B cell (primary cell): ENCODE results near the gene ISLR. TPM values are rescaled to one million over a fixed set of nuclear protein-coding genes. Genes with fewer than 3 reads are reported as not detected.

Experiments used
- ATAC-seq: fragments of 200-7000 bp; cut with Tn5 transposase; one replicate; pipeline ENCODE4 v1.10.0; 2021; ENCODE audit warnings: low read depth, mild to moderate bottlenecking, moderate number of reproducible peaks, moderate library complexity
- CTCF ChIA-PET: fragments of 350-600 bp; sonication (Branson Sonifier 250); formaldehyde crosslinking; loops from one replicate; lab custom pipeline; 2021; ENCODE audit warnings: antibody characterized with exemption, inconsistent platforms; lab: Charles Lee
- POLR2A ChIA-PET: fragments of 350-600 bp; sonication (Branson Sonifier 250); formaldehyde crosslinking; loops from one replicate; lab custom pipeline; 2021; ENCODE audit warnings: antibody characterized with exemption; lab: Charles Lee
- DNase-seq: peaks from one replicate; pipeline ENCODE4 v3.0.0; 2013
- H2AFZ ChIP-seq: 2 replicates; pipeline ENCODE4 v1.6.1; 2012; ENCODE audit warnings: mild to moderate bottlenecking, low read depth, low read length; ENCODE audit not compliant: insufficient read depth, poor library complexity, severe bottlenecking
- H3K27ac ChIP-seq, 2 donors: 1 replicate in 1 of 2; 2 replicates in 1 of 2; pipeline ENCODE4 v1.5.1; 2012 to 2013; ENCODE audit warnings: low read length in 2 of 2, mild to moderate bottlenecking in 2 of 2, moderate library complexity in 1 of 2
- H3K27me3 ChIP-seq, 4 experiments: fragments of 200-600 bp in 1 of 4; sonication (generic) in 1 of 4; replicated peaks in 1 of 4; 1 replicate in 2 of 4; 2 replicates in 2 of 4; pipeline versions ENCODE4 v1.6.1 to v1.7.0; 2013 to 2016; ENCODE audit warnings: low read length in 3 of 4, mild to moderate bottlenecking in 2 of 4, mixed read lengths in 1 of 4, moderate library complexity in 1 of 4; ENCODE audit not compliant: insufficient read depth in 4 of 4, control insufficient read depth in 3 of 4; ENCODE audit errors: control extremely low read depth in 1 of 4
- H3K36me3 ChIP-seq, 2 experiments: replicated peaks in 1 of 2; 1 replicate in 1 of 2; 2 replicates in 1 of 2; pipeline versions ENCODE4 v1.6.1 to v1.7.1; 2013; ENCODE audit warnings: low read length in 1 of 2; ENCODE audit not compliant: insufficient read depth in 2 of 2, control insufficient read depth in 1 of 2; ENCODE audit errors: control extremely low read depth in 1 of 2, extremely low read depth in 1 of 2
- H3K4me1 ChIP-seq, 2 donors: fragments of 200-600 bp in 1 of 2; sonication (generic) in 1 of 2; 1 replicate in 1 of 2; 2 replicates in 1 of 2; pipeline versions ENCODE4 v1.5.1 to v1.6.1; 2013 to 2017; ENCODE audit warnings: low read length in 2 of 2; ENCODE audit not compliant: control insufficient read depth in 2 of 2, insufficient read depth in 2 of 2
- H3K4me2 ChIP-seq: replicated peaks from 2 replicates; pipeline ENCODE3; 2012; ENCODE audit warnings: mild to moderate bottlenecking, low read depth, low read length; ENCODE audit not compliant: poor library complexity, severe bottlenecking
- H3K4me3 ChIP-seq, 5 experiments: fragments of 200-600 bp in 1 of 5; sonication (generic) in 1 of 5; 1 replicate in 3 of 5; 2 replicates in 2 of 5; pipeline versions ENCODE4 v1.5.1 to v1.7.0; 2011 to 2016; ENCODE audit warnings: low read length in 4 of 5, mild to moderate bottlenecking in 4 of 5, low read depth in 2 of 5, control low read depth in 1 of 5, moderate library complexity in 1 of 5; ENCODE audit not compliant: insufficient read depth in 1 of 5; ENCODE audit errors: control extremely low read depth in 1 of 5, extremely low read depth in 1 of 5
- H3K79me2 ChIP-seq: fragments of 200-600 bp; sonication (generic); one replicate; pipeline ENCODE4 v1.6.0; 2016; ENCODE audit warnings: low read length; ENCODE audit not compliant: control insufficient read depth, insufficient read depth
- H3K9ac ChIP-seq: fragments of 200-600 bp; sonication (generic); 2 replicates; pipeline ENCODE4 v1.6.1; 2017; ENCODE audit warnings: mild to moderate bottlenecking, low read length, moderate library complexity
- H3K9me3 ChIP-seq, 3 donors: one replicate each; pipeline versions ENCODE4 v1.6.1 to v1.7.1; 2013; ENCODE audit warnings: low read length in 2 of 3; ENCODE audit not compliant: control insufficient read depth in 2 of 3, insufficient read depth in 1 of 3; ENCODE audit errors: control extremely low read depth in 1 of 3
- H4K20me1 ChIP-seq: 2 replicates; pipeline ENCODE4 v1.6.0; 2012; ENCODE audit warnings: mild to moderate bottlenecking, low read length; ENCODE audit not compliant: insufficient read depth, control insufficient read depth, poor library complexity, severe bottlenecking
- H3K27ac Mint-ChIP-seq: one replicate; pipeline ENCODE4 v1.8.0; 2021; ENCODE audit warnings: mixed read lengths
- H3K27me3 Mint-ChIP-seq: one replicate; pipeline ENCODE4 v1.8.0; 2021; ENCODE audit warnings: mixed read lengths
- H3K4me1 Mint-ChIP-seq: one replicate; pipeline ENCODE4 v1.8.0; 2021; ENCODE audit warnings: mixed read lengths
- H3K4me3 Mint-ChIP-seq: one replicate; pipeline ENCODE4 v1.8.0; 2021; ENCODE audit warnings: mixed read lengths
- H3K9me3 Mint-ChIP-seq: one replicate; pipeline ENCODE4 v1.8.0; 2022; ENCODE audit warnings: mixed read lengths; ENCODE audit not compliant: insufficient read depth
- EZH2 ChIP-seq: IDR thresholded peaks from 2 replicates; pipeline ENCODE4 v1.6.1; 2012; ENCODE audit warnings: borderline replicate concordance, low read depth, mild to moderate bottlenecking, moderate library complexity, low read length; ENCODE audit not compliant: insufficient read depth, poor library complexity, severe bottlenecking
- WGBS: methylation state at CpG from one replicate; pipeline ENCODE4 v1.1.5; 2013; ENCODE audit warnings: missing lambda C conversion rate; ENCODE audit not compliant: insufficient coverage; 5-methylcytosine and 5-hydroxymethylcytosine counted together
- intact Hi-C: fragments of 100-400 bp; cut with micrococcal nuclease; formaldehyde crosslinking; loops from one replicate; pipeline ENCODE4 v1.10.0; 2022
- polyA plus RNA-seq: library from polyadenylated mRNA; depleted of rRNA; stranded (reverse); fragments of >200 nt; gene quantifications from 2 replicates; pipeline ENCODE4 v1.2.3, GENCODE V29; 2012
- total RNA-seq, 2 donors: library from RNA; stranded (reverse); fragments of 120-200 nt in 1 of 2; gene quantifications; 1 replicate in 1 of 2; 2 replicates in 1 of 2; pipeline versions ENCODE4 v1.2.3 to v1.2.4, GENCODE V29; 2013 to 2022
- TF ChIP-seq, protein P1 (sequence below): fragments of 200-600 bp; IDR thresholded peaks from one replicate; pipeline ENCODE4 v1.8.0; 2022; ENCODE audit warnings: antibody characterized with exemption, mild to moderate bottlenecking

ISLR gene
- total and polyA plus RNA-seq, 2 donors (not counting 1 experiment from before 2014, with no cell fraction given): not detected

DNA sequence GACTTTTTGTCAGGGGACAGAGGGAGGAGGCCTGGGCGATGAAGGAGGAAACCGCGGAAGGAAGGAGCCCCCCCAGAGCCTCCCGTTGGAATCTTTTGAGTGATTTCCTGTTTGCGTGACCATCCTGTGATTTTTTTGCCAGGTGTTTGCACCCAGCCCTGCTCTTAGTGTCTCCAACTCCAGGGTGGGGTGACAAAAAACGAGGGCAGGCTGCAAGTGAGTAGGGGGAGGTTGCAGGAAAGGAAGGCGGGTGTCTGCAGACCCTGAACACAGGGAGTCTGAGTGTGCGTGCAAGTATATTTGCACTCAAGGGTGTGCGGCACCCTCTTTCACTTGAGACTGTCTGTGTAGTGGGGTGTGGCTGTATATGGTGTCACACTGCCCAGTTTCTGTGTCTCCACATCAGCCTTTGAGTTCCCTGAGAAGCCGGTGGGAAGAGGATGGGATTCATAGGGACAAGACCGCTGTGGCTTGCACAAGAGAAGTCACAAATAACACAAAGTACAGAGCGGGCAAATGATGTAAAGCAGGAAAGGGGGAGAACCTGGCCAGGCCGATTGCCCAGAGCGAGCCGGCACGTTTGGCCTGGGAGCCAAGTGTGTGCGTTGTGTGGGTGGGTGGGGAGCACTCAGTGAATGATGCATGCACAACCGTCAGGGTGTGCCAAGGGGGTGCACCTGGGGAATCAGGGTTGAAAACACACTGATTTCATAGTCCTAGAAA is 36.5 kb upstream of the ISLR start:
- peak overlapping the region; percentile 79 for H3K4me3 Mint-ChIP-seq
- peak; percentile 33 for DNase-seq
- H3K4me1 ChIP-seq: peaks cover 48 to 49% of the 10 kb centered on the region in 2 donors
- ChIA-PET POLR2A (no interaction called here), CTCF (no interaction called here)
- peak overlapping the region; percentile 33 for H3K9ac ChIP-seq
- H2AFZ ChIP-seq: peak overlapping the region; percentile 11
- H3K4me3 ChIP-seq: peak overlapping the region in 4 of 5 experiments; percentile 2 to 56 (median 44)
- peak overlapping the region; percentile 4 for H3K27ac Mint-ChIP-seq
- TF ChIP-seq EZH2: no peak
- TF ChIP-seq, protein P1, sequence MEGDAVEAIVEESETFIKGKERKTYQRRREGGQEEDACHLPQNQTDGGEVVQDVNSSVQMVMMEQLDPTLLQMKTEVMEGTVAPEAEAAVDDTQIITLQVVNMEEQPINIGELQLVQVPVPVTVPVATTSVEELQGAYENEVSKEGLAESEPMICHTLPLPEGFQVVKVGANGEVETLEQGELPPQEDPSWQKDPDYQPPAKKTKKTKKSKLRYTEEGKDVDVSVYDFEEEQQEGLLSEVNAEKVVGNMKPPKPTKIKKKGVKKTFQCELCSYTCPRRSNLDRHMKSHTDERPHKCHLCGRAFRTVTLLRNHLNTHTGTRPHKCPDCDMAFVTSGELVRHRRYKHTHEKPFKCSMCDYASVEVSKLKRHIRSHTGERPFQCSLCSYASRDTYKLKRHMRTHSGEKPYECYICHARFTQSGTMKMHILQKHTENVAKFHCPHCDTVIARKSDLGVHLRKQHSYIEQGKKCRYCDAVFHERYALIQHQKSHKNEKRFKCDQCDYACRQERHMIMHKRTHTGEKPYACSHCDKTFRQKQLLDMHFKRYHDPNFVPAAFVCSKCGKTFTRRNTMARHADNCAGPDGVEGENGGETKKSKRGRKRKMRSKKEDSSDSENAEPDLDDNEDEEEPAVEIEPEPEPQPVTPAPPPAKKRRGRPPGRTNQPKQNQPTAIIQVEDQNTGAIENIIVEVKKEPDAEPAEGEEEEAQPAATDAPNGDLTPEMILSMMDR: no peak
- peaks cover 0 to 66% (median 42%) of the 10 kb centered on the region in 4 experiments for H3K27me3 ChIP-seq
- H3K9me3 Mint-ChIP-seq: no peaks in the 10 kb centered on the region
- no peaks in the 10 kb centered on the region for H3K79me2 ChIP-seq
- peaks cover 32% of the 10 kb centered on the region for H3K4me1 Mint-ChIP-seq
- no peaks in the 10 kb centered on the region for H3K36me3 ChIP-seq
- intact Hi-C loops: loop anchor here (1.0 kb wide), 1 partner anchor 10 kb away; no protein-coding TSS in a partner anchor
- H3K4me2 ChIP-seq: peak overlapping the region; percentile 89
- no peak overlapping the region for H3K27ac ChIP-seq
- H3K9me3 ChIP-seq: peaks cover 0 to 41% (median 12%) of the 10 kb centered on the region in 3 donors
- WGBS: 10% methylated on average over 18 of the region's 18 CpGs
- no peak for ATAC-seq
- H4K20me1 ChIP-seq: no peaks in the 10 kb centered on the region
- H3K27me3 Mint-ChIP-seq: peaks cover 65% of the 10 kb centered on the region

DNA sequence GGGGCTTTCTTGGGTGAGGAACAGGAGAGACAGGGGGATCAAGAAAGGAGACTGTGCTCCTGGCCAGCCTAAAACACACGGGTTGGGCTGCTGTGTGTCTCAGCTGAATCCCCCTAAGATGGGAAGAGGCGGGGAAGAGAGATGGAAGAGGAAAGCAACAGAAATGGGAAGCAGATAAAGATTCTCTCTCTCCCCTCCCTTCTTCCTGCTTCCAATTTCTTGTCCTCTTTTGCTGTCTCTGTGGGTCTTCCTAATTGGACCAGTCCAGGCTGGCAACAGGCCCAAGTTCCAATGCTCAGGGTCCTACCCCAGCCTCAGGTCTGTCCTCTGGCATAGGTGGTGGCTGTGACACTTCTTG is 36.0 kb upstream of the ISLR start:
- Mint-ChIP-seq H3K27me3 (peaks cover 62% of the 10 kb centered on the region), H3K9me3 (no peaks in the 10 kb centered on the region), H3K27ac (no peak overlapping the region), H3K4me3 (peak overlapping the region; percentile 79), H3K4me1 (peaks cover 29% of the 10 kb centered on the region)
- H3K9me3 ChIP-seq: peaks cover 0 to 36% (median 7%) of the 10 kb centered on the region in 3 donors
- no peak overlapping the region for H3K4me2 ChIP-seq
- H3K36me3 ChIP-seq: no peaks in the 10 kb centered on the region
- peaks cover 42 to 44% of the 10 kb centered on the region in 2 donors for H3K4me1 ChIP-seq
- CTCF ChIA-PET: no interaction called here
- H3K27ac ChIP-seq: no peak overlapping the region
- DNase-seq (no peak), ATAC-seq (no peak)
- intact Hi-C loops: no loop called here
- H3K79me2 ChIP-seq: no peaks in the 10 kb centered on the region
- no peak overlapping the region for H3K4me3 ChIP-seq
- no peak overlapping the region for H2AFZ ChIP-seq
- TF ChIP-seq EZH2: no peak
- TF ChIP-seq, protein P1: no peak
- H4K20me1 ChIP-seq: no peaks in the 10 kb centered on the region
- peaks cover 0 to 61% (median 38%) of the 10 kb centered on the region in 4 experiments for H3K27me3 ChIP-seq
- POLR2A ChIA-PET: no interaction called here
- 100% methylated on average over 1 of the region's 2 CpGs for WGBS
- H3K9ac ChIP-seq: no peak overlapping the region
